T-cell (primary cell): ENCODE data around the gene ANKRD24. TPM values are rescaled to one million over a fixed set of nuclear protein-coding genes. Genes with fewer than 3 reads are reported as not detected.
A peak's percentile ranks its signal among the peaks of the same experiment; 100 is the strongest.
"Not testable (repeated sequence)": the region's sequence is repeated elsewhere in the genome, so short reads cannot be mapped to it uniquely, and the experiment has no call there.

Experiments
- ATAC-seq, 4 experiments: fragments of 200-7000 bp in 3 of 4; fragments of 150-1000 bp in 1 of 4; cut with Tn5 transposase; replicated peaks in 1 of 4; 1 replicate in 3 of 4; 2 replicates in 1 of 4; pipeline ENCODE4 v1.10.0; 2021; ENCODE audit warnings: moderate library complexity in 3 of 4, mild to moderate bottlenecking in 2 of 4, moderate number of reproducible peaks in 1 of 4
- CTCF ChIA-PET, 2 donors: fragments of 300-600 bp; sonication (Branson Sonifier 250); formaldehyde crosslinking; loops; one replicate each; lab custom pipeline; 2022; ENCODE audit warnings: antibody characterized with exemption in 2 of 2; lab: Charles Lee
- POLR2A ChIA-PET, 2 donors: fragments of 300-600 bp; sonication (Branson Sonifier 250); formaldehyde crosslinking; loops; one replicate each; lab custom pipeline; 2022; ENCODE audit warnings: antibody characterized with exemption in 2 of 2; lab: Charles Lee
- DNase-seq, 35 experiments: peaks; one replicate each; pipeline versions ENCODE4 v3.0.0 to v3.0.0-alpha.2; 2013 to 2023
- H3K27ac ChIP-seq: one replicate; pipeline ENCODE4 v1.5.1; 2013; ENCODE audit warnings: low read length
- H3K27me3 ChIP-seq, 2 experiments: replicated peaks in 1 of 2; 1 replicate in 1 of 2; 2 replicates in 1 of 2; pipeline versions ENCODE4 v1.6.1 to v1.7.0; 2013; ENCODE audit warnings: low read length in 1 of 2, mixed read lengths in 1 of 2; ENCODE audit not compliant: control insufficient read depth in 2 of 2, insufficient read depth in 2 of 2; ENCODE audit errors: extremely low read depth in 1 of 2
- H3K36me3 ChIP-seq, 2 donors: 1 replicate in 1 of 2; 2 replicates in 1 of 2; pipeline versions ENCODE4 v1.6.1 to v1.7.0; 2013; ENCODE audit warnings: low read length in 1 of 2; ENCODE audit not compliant: control insufficient read depth in 2 of 2, insufficient read depth in 1 of 2; ENCODE audit errors: extremely low read depth in 1 of 2
- H3K4me1 ChIP-seq, 2 experiments: 1 replicate in 1 of 2; 2 replicates in 1 of 2; pipeline versions ENCODE4 v1.6.1 to v1.7.0; 2013; ENCODE audit warnings: low read length in 2 of 2, mixed read lengths in 1 of 2; ENCODE audit not compliant: insufficient read depth in 2 of 2, control insufficient read depth in 1 of 2; ENCODE audit errors: extremely low read depth in 1 of 2
- H3K4me3 ChIP-seq, 2 donors: 1 replicate in 1 of 2; 2 replicates in 1 of 2; pipeline versions ENCODE4 v1.5.1 to v1.7.0; 2013; ENCODE audit warnings: mild to moderate bottlenecking in 2 of 2, low read length in 1 of 2, moderate library complexity in 1 of 2; ENCODE audit not compliant: control insufficient read depth in 1 of 2; ENCODE audit errors: extremely low read depth in 1 of 2
- H3K9me3 ChIP-seq: 2 replicates; pipeline ENCODE4 v1.7.0; 2013
- H3K27ac Mint-ChIP-seq, 2 donors: one replicate each; pipeline ENCODE4 v1.8.0; 2020 to 2021; ENCODE audit warnings: mild to moderate bottlenecking in 2 of 2, mixed read lengths in 2 of 2
- H3K27me3 Mint-ChIP-seq, 2 donors: one replicate each; pipeline ENCODE4 v1.8.0; 2021 to 2022; ENCODE audit warnings: mixed read lengths in 2 of 2
- H3K36me3 Mint-ChIP-seq: one replicate; pipeline ENCODE4 v1.8.0; 2021; ENCODE audit warnings: mixed read lengths
- H3K4me1 Mint-ChIP-seq, 3 donors: one replicate each; pipeline ENCODE4 v1.8.0; 2020 to 2022; ENCODE audit warnings: mixed read lengths in 3 of 3, mild to moderate bottlenecking in 1 of 3
- H3K4me3 Mint-ChIP-seq, 3 donors: one replicate each; pipeline ENCODE4 v1.8.0; 2020 to 2022; ENCODE audit warnings: mild to moderate bottlenecking in 3 of 3, mixed read lengths in 3 of 3, moderate library complexity in 3 of 3
- H3K9me3 Mint-ChIP-seq, 3 donors: one replicate each; pipeline ENCODE4 v1.8.0; 2020 to 2022; ENCODE audit warnings: mixed read lengths in 3 of 3
- WGBS: methylation state at CpG from one replicate; pipeline ENCODE4 v1.1.5; 2013; ENCODE audit warnings: missing lambda C conversion rate; ENCODE audit not compliant: insufficient coverage; 5-methylcytosine and 5-hydroxymethylcytosine counted together
- total RNA-seq, 35 experiments: library from RNA in 6 of 35; stranded (reverse) in 6 of 35; fragments of 120-200 nt in 1 of 35; gene quantifications; one replicate each; pipeline versions ENCODE4 v1.2.1 to v1.2.4 and lab custom pipeline; 2013 to 2026

Gene ANKRD24
- total RNA-seq, 5 donors from 2014 or later (not counting 1 experiment from before 2014, with no cell fraction given) = 0.79 to 2.2 (median 1.3) TPM

DNA sequence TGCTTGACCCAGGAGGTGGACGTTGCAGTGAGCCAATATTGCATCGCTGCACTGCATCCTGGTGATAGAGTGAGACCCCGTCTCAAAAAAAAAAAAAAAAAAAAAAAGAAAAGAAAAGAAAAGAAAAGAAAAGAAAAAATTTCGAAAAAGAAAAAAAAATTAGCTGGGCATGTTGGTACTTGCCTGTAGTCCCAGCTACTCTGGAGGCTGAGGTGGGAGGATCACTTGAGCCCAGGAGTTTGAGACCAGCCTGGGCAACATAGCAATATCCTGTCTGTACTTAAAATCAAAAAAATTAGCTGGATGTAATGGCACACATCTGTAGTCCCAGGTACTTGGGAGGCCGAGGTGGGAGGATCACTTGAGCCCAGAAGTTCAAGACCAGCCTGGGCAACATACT lies 49.6 kb downstream of the ANKRD24 start:
- CTCF ChIA-PET = interaction anchor here (0.5 to 0.7 kb wide), 8 partner anchors 15 to 370 kb away, joined by 3 to 9 read pairs (median 4); partner anchors contain the start of gene YJU2 (in 1 of the 2)
- H3K4me1 Mint-ChIP-seq, H3K36me3 ChIP-seq, H3K4me3 Mint-ChIP-seq, H3K4me1 ChIP-seq, H3K27ac Mint-ChIP-seq, H3K4me3 ChIP-seq, DNase-seq, POLR2A ChIA-PET, H3K27ac ChIP-seq, H3K9me3 ChIP-seq, H3K36me3 Mint-ChIP-seq, H3K9me3 Mint-ChIP-seq, ATAC-seq: not testable (repeated sequence)
- WGBS = no CpG with 5 or more reads among the region's 5 CpGs
- H3K27me3 Mint-ChIP-seq = peaks cover 10 to 32% of the 10 kb centered on the region in 2 donors
- H3K27me3 ChIP-seq = peaks cover 3 to 71% of the 10 kb centered on the region in 2 experiments

DNA sequence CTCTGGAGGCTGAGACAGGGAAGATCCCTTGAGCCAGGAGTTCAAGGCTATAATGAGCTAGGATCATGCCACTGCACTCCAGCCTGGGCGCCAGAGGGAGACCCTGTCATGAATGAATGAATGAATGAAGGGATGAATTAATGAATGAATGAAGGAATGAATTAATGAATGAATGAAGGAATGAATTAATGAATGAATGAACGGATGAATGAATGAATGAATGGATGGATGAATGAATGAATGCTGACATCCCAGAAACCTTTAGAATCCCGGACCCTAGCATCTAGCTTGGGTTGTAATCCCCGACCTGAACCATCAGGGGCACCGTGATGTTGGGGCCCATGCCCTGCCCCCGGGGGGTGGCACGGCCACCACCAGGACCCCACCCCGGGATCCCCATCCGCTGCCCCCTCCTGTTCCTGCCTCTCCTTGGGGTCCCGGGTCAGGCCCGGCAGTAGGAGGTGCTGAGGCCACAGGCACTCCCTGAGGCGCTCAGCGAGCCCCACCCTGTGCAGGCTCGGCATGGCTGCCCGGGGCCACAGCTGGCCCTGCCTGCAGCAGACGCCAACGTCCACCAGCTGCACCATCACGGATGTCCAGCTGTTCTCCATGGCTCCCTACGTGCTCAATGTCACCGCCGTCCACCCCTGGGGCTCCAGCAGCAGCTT lies 50.3 kb downstream of the ANKRD24 start:
- no peak overlapping the region for H3K4me3 Mint-ChIP-seq
- no peak for DNase-seq
- H3K36me3 Mint-ChIP-seq = no peaks in the 10 kb centered on the region
- no peak overlapping the region for H3K27ac ChIP-seq
- 57% methylated on average over 20 of the region's 21 CpGs for WGBS
- no peaks in the 10 kb centered on the region for H3K9me3 ChIP-seq
- ATAC-seq = no peak
- H3K36me3 ChIP-seq = no peaks in the 10 kb centered on the region
- no peak overlapping the region for H3K27ac Mint-ChIP-seq
- POLR2A ChIA-PET = no interaction called here
- no peak overlapping the region for H3K4me3 ChIP-seq
- H3K4me1 ChIP-seq = peaks cover 0 to 8% of the 10 kb centered on the region in 2 experiments
- H3K4me1 Mint-ChIP-seq = peaks cover 0 to 3% (median 0%) of the 10 kb centered on the region in 3 donors
- CTCF ChIA-PET = interaction anchor here in 1 of 2 donors (0.6 to 0.7 kb wide), 5 partner anchors 14 to 314 kb away, joined by 4 to 9 read pairs (median 5); partner anchors contain the start of gene YJU2
- peaks cover 3 to 72% of the 10 kb centered on the region in 2 experiments for H3K27me3 ChIP-seq
- no peaks in the 10 kb centered on the region for H3K9me3 Mint-ChIP-seq
- peaks cover 10 to 32% of the 10 kb centered on the region in 2 donors for H3K27me3 Mint-ChIP-seq

DNA sequence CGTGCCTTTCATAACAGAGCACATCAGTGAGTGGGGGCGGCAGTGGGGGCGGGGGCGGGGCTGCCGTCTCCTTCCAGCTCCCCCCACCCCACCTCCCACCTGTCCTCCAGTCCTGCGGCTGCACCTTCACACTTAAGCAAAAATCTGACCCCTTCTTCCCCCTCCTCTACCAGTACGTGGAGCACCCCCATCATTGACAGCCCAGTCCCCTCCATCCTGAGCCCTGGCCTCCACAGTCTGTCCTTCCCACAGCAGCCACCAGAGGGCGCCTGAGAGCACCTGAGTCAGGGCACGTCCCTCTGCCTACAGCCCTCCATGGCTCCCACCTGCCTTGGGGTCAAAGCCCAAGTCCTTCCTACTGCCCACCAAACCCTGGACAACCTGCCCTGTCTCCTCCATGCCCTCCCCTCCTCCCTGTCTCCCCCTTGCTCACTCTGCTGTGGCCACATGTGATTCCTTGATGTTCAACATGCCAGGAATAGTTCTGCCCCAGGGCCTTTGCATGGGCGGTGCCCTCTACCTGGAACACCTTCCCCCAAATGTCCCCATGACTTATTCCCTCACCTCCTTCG lies 50.9 kb downstream of the ANKRD24 start:
- Mint-ChIP-seq H3K4me1 (peaks cover 0 to 3% (median 0%) of the 10 kb centered on the region in 3 donors), H3K9me3 (no peaks in the 10 kb centered on the region), H3K36me3 (no peaks in the 10 kb centered on the region), H3K27me3 (peaks cover 10 to 32% of the 10 kb centered on the region in 2 donors), H3K27ac (no peak overlapping the region), H3K4me3 (no peak overlapping the region)
- H3K36me3 ChIP-seq = no peaks in the 10 kb centered on the region
- POLR2A ChIA-PET = no interaction called here
- H3K27ac ChIP-seq = no peak overlapping the region
- no peak overlapping the region for H3K4me3 ChIP-seq
- peaks cover 3 to 75% of the 10 kb centered on the region in 2 experiments for H3K27me3 ChIP-seq
- peaks cover 0 to 8% of the 10 kb centered on the region in 2 experiments for H3K4me1 ChIP-seq
- DNase-seq (peak in 34 of 35 experiments; percentile 26 to 72 (median 54)), ATAC-seq (peak in 3 of 4 experiments; percentile 45 to 69 (median 66))
- 52% methylated on average over 9 of the region's 11 CpGs for WGBS
- CTCF ChIA-PET = interaction anchor here in 1 of 2 donors (0.7 kb wide), 1 partner anchor 119 kb away, joined by 3 read pairs; no protein-coding TSS in a partner anchor
- H3K9me3 ChIP-seq = no peaks in the 10 kb centered on the region

DNA sequence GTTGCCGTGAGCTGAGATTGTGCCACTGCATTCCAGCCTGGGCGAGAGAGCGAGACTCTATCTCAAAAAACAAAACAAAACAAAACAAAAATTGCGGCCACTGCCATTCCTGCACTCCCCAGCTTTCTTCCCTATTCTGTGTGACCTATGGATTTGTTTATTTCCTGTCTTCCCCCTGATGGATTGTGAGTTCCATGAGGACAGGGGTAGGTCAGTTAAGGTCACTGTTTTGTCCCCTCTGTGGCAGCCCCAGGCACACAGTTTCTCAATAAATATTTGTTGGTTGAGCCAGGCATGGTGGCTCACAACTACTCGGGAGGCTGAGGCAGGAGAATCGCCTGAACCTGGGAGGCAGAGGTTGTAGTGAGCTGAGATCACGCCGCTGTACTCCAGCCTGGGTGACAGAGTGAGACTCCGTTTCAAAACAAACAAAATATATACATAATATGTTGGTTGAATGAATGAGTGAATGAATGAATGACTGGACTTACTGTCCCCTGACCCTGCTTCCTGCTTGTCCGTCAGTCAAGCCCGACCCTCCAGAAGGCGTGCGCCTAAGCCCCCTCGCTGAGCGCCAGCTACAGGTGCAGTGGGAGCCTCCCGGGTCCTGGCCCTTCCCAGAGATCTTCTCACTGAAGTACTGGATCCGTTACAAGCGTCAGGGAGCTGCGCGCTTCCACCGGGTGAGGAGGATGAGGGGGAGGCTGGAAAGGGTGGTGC lies 51.8 kb downstream of the ANKRD24 start:
- DNase-seq (no peak), ATAC-seq (no peak)
- H3K36me3 ChIP-seq = no peaks in the 10 kb centered on the region
- ChIA-PET POLR2A (no interaction called here), CTCF (interaction anchor here in 1 of 2 donors (0.7 kb wide), 1 partner anchor 118 kb away, joined by 3 read pairs; no protein-coding TSS in a partner anchor)
- Mint-ChIP-seq H3K27me3 (peaks cover 10 to 30% of the 10 kb centered on the region in 2 donors), H3K4me1 (peaks cover 0 to 3% (median 0%) of the 10 kb centered on the region in 3 donors), H3K9me3 (no peaks in the 10 kb centered on the region), H3K36me3 (no peaks in the 10 kb centered on the region), H3K27ac (no peak overlapping the region), H3K4me3 (no peak overlapping the region)
- H3K4me1 ChIP-seq = peaks cover 0 to 4% of the 10 kb centered on the region in 2 experiments
- no peaks in the 10 kb centered on the region for H3K9me3 ChIP-seq
- no peak overlapping the region for H3K4me3 ChIP-seq
- 77% methylated on average over 10 of the region's 21 CpGs for WGBS
- peaks cover 3 to 68% of the 10 kb centered on the region in 2 experiments for H3K27me3 ChIP-seq
- H3K27ac ChIP-seq = no peak overlapping the region

DNA sequence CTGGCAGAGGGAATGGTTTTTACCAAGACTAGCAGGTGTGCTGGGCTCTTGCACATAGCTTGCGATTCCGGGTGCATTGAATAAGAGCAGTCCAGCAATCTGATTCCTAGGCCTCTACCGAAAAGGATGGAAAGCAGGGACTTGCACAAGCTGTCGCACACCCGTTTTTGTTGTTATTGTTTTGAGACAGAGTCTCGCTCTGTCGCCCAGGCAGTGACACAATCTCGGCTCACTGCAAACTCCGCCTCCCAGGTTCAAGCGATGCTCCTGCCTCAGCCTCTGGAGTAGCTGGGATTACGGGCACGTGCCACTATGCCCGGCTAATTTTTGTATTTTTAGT lies 52.3 kb downstream of the ANKRD24 start:
- Histone ChIP-seq H3K27ac (no peak overlapping the region), H3K9me3 (no peaks in the 10 kb centered on the region), H3K36me3 (no peaks in the 10 kb centered on the region), H3K4me1 (no peaks in the 10 kb centered on the region), H3K4me3 (no peak overlapping the region), H3K27me3 (peaks cover 0 to 64% of the 10 kb centered on the region in 2 experiments)
- DNase-seq = no peak
- peaks cover 10 to 25% of the 10 kb centered on the region in 2 donors for H3K27me3 Mint-ChIP-seq
- H3K4me1 Mint-ChIP-seq = no peaks in the 10 kb centered on the region
- WGBS = 90% methylated on average over 12 of the region's 13 CpGs
- POLR2A ChIA-PET = no interaction called here
- H3K27ac Mint-ChIP-seq = no peak overlapping the region
- ATAC-seq = no peak
- no peak overlapping the region for H3K4me3 Mint-ChIP-seq
- no peaks in the 10 kb centered on the region for H3K9me3 Mint-ChIP-seq
- no peaks in the 10 kb centered on the region for H3K36me3 Mint-ChIP-seq
- CTCF ChIA-PET = no interaction called here

DNA sequence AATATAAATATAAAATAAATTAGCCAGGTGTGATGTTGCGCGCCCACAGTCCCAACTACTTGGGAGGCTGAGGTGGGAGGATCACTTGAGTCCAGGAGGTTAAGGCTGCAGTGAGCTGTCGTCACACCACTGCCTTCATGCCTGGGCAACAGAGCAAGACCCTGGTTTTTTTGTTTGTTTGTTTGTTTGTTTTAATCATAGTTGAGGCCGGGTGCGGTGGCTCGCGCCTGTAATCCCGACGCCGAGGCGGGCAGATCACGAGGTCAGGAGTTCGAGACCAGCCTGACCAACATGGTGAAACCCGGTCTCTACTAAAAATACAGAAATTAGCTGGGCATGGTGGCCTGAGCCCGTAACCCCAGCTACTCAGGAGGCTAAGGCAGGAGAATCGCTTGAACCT lies 55.0 kb downstream of the ANKRD24 start:
- POLR2A ChIA-PET, CTCF ChIA-PET, H3K9me3 ChIP-seq, ATAC-seq, H3K4me3 ChIP-seq, H3K27ac ChIP-seq, DNase-seq, H3K4me1 Mint-ChIP-seq, H3K36me3 ChIP-seq, H3K4me1 ChIP-seq, H3K27ac Mint-ChIP-seq, H3K36me3 Mint-ChIP-seq, H3K4me3 Mint-ChIP-seq, H3K9me3 Mint-ChIP-seq: not testable (repeated sequence)
- 87% methylated on average over 13 of the region's 16 CpGs for WGBS
- peaks cover 0 to 41% of the 10 kb centered on the region in 2 experiments for H3K27me3 ChIP-seq
- H3K27me3 Mint-ChIP-seq = peaks cover 10 to 12% of the 10 kb centered on the region in 2 donors
